ENCODE results near the gene TMEM43. TPM values are rescaled to one million over a fixed set of nuclear protein-coding genes. Genes with fewer than 3 reads are reported as not detected.
"Not testable (repeated sequence)": the region's sequence is repeated elsewhere in the genome, so short reads cannot be mapped to it uniquely, and the experiment has no call there.

The TMEM43 gene, protein sequence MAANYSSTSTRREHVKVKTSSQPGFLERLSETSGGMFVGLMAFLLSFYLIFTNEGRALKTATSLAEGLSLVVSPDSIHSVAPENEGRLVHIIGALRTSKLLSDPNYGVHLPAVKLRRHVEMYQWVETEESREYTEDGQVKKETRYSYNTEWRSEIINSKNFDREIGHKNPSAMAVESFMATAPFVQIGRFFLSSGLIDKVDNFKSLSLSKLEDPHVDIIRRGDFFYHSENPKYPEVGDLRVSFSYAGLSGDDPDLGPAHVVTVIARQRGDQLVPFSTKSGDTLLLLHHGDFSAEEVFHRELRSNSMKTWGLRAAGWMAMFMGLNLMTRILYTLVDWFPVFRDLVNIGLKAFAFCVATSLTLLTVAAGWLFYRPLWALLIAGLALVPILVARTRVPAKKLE
- total RNA-seq, result 56.3 and 58.6 TPM in 2 replicates

DNA sequence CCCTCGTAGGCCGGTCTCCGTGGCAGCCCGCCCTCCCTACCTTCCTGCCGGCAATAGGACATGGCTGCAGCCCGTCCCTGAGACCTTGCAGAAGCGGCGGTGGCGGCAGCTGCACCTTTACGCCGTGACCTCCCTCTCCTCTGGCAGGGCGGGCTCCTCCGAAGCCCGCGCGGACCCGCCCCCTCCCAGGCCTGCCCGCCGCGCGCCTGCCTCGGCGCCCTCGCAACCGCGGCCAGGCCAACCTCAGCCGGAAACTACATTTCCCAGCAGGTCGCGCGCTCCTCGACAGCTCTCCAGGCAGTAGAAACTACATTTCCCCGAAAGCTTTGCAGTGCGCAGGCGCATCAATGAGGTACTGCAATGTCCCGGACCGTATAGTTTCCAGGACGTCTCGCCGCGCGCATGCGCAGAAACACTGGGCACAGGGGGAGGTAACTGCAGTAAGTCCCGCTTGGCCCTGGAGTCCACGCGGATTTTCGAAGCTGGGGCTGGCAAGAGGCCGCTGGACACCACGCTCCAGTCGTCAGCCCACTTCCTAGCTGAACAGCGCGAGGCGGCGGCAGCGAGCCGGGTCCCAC is at the start of gene TMEM43, which contains the start of gene CHCHD4:
Gene TMEM43, plus strand, starts transcription at position 438 of the 578 bp plus-strand sequence. CDS start 142 bp downstream, outside the sequence.
Gene CHCHD4, minus strand, starts transcription at position 256 of the 578 bp plus-strand sequence. Its CDS starts 194 bp downstream, at position 62.
- TF ChIP-seq, protein P1, sequence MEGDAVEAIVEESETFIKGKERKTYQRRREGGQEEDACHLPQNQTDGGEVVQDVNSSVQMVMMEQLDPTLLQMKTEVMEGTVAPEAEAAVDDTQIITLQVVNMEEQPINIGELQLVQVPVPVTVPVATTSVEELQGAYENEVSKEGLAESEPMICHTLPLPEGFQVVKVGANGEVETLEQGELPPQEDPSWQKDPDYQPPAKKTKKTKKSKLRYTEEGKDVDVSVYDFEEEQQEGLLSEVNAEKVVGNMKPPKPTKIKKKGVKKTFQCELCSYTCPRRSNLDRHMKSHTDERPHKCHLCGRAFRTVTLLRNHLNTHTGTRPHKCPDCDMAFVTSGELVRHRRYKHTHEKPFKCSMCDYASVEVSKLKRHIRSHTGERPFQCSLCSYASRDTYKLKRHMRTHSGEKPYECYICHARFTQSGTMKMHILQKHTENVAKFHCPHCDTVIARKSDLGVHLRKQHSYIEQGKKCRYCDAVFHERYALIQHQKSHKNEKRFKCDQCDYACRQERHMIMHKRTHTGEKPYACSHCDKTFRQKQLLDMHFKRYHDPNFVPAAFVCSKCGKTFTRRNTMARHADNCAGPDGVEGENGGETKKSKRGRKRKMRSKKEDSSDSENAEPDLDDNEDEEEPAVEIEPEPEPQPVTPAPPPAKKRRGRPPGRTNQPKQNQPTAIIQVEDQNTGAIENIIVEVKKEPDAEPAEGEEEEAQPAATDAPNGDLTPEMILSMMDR (conservative IDR thresholded peaks at IDR 0.05; ENCODE audit: low read depth, low read length), result no peak
- peak; percentile 86 for DNase-seq (ENCODE audit: low read depth)
- H3K4me3 ChIP-seq (ENCODE audit: low read depth, low read length), result peak within 1 kb of the TSS; percentile 99

DNA sequence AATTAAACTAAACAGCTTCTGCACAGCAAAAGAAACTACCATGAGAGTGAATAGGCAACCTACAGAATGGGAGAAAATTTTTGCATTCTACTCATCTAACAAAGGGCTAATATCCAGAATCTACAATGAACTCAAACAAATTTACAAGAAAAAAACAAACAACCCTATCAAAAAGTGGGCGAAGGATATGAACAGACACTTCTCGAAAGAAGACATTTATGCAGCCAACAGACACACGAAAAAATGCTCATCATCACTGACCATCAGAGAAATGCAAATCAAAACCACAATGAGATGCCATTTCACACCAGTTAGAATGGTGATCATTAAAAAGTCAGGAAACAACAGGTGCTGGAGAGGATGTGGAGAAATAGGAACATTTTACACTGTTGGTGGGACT is 49.6 kb upstream of the TMEM43 start:
- DNase-seq (ENCODE audit: low read depth); H3K4me3 ChIP-seq (ENCODE audit: low read depth, low read length): not testable (repeated sequence)

DNA sequence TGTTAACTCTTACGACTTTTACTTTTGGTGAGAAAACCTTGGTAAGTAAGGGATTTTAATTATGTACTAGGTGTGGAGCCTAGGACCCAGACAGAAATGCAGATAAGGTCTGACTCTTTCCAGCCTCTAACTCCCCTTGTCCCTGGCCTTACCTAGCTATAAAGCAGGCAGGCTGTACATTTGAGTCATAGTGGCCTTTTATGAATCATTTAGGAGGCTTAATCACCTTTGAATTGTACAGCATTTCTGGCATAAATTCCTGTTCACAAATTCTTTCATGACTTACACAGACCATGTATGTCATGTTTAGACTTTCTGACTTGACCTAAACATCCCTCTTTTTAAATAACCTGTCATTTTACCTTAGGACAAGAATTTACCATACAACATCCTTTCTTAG is 47.5 kb upstream of the TMEM43 start:
- TF ChIP-seq, protein P1 (conservative IDR thresholded peaks at IDR 0.05; ENCODE audit: low read depth, low read length), result no peak
- no peak overlapping the region for H3K4me3 ChIP-seq (ENCODE audit: low read depth, low read length)
- DNase-seq (ENCODE audit: low read depth), result no peak

DNA sequence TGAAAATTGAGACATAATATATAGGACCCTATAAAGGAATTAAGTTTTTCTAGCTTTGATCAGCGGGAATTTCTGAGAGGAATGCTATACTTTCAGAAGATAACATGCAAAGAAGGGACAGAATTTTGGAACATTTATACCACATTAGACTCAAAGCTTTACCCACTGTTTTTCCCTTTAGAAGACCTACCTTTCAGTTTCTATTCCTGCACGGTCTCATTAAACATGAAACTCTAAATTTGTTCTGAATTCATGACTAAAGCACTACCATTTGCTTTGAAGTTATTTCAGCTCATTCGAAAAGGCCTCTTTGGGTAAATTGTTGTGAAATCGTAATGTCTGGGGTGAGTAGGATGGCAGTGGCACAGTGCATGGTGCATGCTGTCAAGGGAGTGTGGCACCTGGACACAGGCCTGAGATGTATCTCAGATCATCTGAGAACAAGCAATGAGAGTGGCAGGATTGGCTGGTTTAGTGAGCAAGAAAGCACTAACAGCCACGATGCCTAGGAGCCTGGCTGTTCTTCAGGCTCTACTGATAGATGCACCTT is 42.7 kb upstream of the TMEM43 start:
- TF ChIP-seq, protein P1 (conservative IDR thresholded peaks at IDR 0.05; ENCODE audit: low read depth, low read length), result no peak
- DNase-seq (ENCODE audit: low read depth), result no peak

DNA sequence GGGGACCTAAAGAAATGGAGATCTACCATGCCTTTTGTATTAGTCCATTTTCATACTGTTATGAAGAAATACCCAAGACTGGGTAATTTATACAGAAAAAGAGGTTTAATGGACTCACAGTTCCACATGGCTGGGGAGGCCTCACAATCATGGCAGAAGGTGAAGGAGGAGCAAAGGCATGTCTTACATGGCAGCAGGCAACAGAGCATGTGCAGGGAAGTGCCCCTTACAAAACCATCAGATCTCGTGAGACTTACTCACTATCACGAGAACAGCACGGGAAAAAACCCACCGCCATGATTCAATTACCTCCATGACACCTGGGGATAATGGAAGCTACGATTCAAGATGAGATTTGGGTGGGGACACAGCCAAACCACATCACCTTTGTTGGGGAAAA is 37.4 kb upstream of the TMEM43 start:
- DNase-seq (ENCODE audit: low read depth); H3K4me3 ChIP-seq (ENCODE audit: low read depth, low read length): not testable (repeated sequence)

More for the DNA sequence above, 42.7 kb upstream of the TMEM43 start:
- H3K4me3 ChIP-seq (ENCODE audit: low read depth, low read length), result no peak overlapping the region

DNA sequence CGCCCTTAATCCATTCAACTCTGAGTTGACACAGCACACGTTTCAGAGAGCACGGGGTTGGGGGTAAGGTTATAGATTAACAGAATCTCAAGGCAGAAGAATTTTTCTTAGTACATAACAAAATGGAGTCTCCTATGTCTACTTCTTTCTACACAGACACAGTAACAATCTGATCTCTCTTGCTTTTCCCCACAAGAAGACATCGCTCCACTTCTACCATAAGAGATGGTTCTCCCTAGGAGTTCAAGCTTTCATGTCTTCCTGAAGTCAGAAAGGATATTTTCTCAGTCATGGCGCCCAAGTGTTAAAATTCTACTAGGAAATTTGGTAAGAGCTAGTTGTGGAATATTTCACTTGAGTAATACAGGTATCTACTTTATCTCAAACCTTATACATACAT is 32.9 kb upstream of the TMEM43 start:
- not testable (repeated sequence) for H3K4me3 ChIP-seq (ENCODE audit: low read depth, low read length); DNase-seq (ENCODE audit: low read depth)

DNA sequence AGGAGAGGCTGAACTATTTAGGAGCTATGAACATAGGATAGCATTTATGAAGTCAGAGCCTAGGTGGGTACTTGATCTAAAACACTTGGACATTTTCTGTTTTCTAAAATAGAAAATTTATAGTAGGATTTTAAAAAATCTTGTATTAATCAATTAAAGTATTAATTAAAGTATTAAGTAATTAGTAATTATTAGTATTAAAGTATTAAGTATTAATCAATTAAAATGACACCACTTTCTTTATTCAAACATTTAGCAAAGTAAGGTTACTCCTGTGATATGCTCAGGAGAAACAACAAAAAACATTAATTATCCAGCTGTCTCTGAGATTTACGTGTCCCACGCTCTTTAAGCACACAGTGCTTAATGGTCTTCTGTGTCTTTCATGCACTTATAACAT is 32.4 kb upstream of the TMEM43 start:
- no peak overlapping the region for H3K4me3 ChIP-seq (ENCODE audit: low read depth, low read length)

DNA sequence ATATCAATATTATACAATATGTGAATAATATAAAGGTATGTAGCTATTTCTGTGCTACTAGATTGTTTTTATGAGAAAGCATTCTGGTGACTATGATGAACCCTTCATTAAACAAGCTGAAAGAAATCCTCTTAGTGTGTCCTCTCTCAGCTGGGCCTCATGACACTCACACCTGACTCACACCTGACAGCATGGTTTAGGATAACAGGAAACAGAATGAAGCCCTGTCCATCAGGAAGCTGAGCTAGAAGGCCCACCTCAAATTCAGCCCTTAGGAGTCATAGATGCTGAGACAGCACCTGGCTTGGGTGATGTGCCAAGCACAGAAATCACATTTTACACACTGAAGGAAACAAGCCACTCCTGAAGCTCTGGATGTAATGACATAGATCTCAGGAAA is 31.0 kb upstream of the TMEM43 start:
- DNase-seq (ENCODE audit: low read depth), result no peak
- TF ChIP-seq, protein P1 (conservative IDR thresholded peaks at IDR 0.05; ENCODE audit: low read depth, low read length), result no peak
- no peak overlapping the region for H3K4me3 ChIP-seq (ENCODE audit: low read depth, low read length)

More for the DNA sequence above, 32.4 kb upstream of the TMEM43 start:
- DNase-seq (ENCODE audit: low read depth), result no peak
- TF ChIP-seq, protein P1 (conservative IDR thresholded peaks at IDR 0.05; ENCODE audit: low read depth, low read length), result no peak

Data from epithelial cell of proximal tubule (primary cell).